ENCODE data around the gene TMUB2. TPM values are rescaled to one million over a fixed set of nuclear protein-coding genes. Genes with fewer than 3 reads are reported as not detected.

TMUB2 gene
- total RNA-seq, 2 experiments from 2014 or later = 21.3 to 25.9 TPM

GRCh38 chr17:44177640-44178039 is 9.1 kb upstream of the TMUB2 start:
- TF ChIP-seq CTCF (conservative IDR thresholded peaks at IDR 0.05; ENCODE audit: low read length) = no peak
- no peak for TF ChIP-seq EZH2phosphoT487 (IDR thresholded peaks at IDR 0.05; ENCODE audit: borderline replicate concordance, low read depth, low read length)
- no peaks in the 10 kb centered on the region for H4K20me1 ChIP-seq (ENCODE audit: insufficient read depth, low read length)
- H3K27ac ChIP-seq (ENCODE audit: low read depth, low read length, poor library complexity, severe bottlenecking) = no peak overlapping the region
- ChIA-PET POLR2A (no interaction called here), CTCF (ENCODE audit: unreplicated experiment) (no interaction called here)
- no peak overlapping the region for H3K4me2 ChIP-seq (ENCODE audit: low read length)
- peaks cover 11% of the 10 kb centered on the region; the same call in 1 of the 2 replicates for H3K79me2 ChIP-seq (ENCODE audit: insufficient read depth, low read depth, low read length)
- intact Hi-C loops (cut with micrococcal nuclease; ENCODE audit: unreplicated experiment) = no loop called here
- no peaks in the 10 kb centered on the region for H3K4me1 ChIP-seq (ENCODE audit: insufficient read depth, low read length, poor library complexity, severe bottlenecking)
- no peak for DNase-seq (ENCODE audit: low spot score)
- BruUV-seq (replicated peaks) = no TSS peak
- no peaks in the 10 kb centered on the region for H3K9me2 ChIP-seq (ENCODE audit: insufficient read depth, low read length)
- H3K9me3 ChIP-seq (ENCODE audit: low read length) = no peaks in the 10 kb centered on the region
- H3K36me3 ChIP-seq (ENCODE audit: insufficient read depth, low read length) = peaks cover 56% of the 10 kb centered on the region
- no peak overlapping the region for H3K4me3 ChIP-seq (ENCODE audit: low read depth, low read length, poor library complexity, severe bottlenecking)
- H2AFZ ChIP-seq (ENCODE audit: low read length) = no peak overlapping the region

- intact Hi-C loops (cut with micrococcal nuclease; ENCODE audit: unreplicated experiment) = no loop called here
- H2AFZ ChIP-seq (ENCODE audit: low read length) = no peak overlapping the region
- no peak overlapping the region for H3K4me2 ChIP-seq (ENCODE audit: low read length)
- H3K79me2 ChIP-seq (ENCODE audit: insufficient read depth, low read depth, low read length) = peaks cover 16% of the 10 kb centered on the region; the same call in 1 of the 2 replicates
- no TSS peak for BruUV-seq (replicated peaks)
- H4K20me1 ChIP-seq (ENCODE audit: insufficient read depth, low read length) = no peaks in the 10 kb centered on the region
- no peaks in the 10 kb centered on the region for H3K4me1 ChIP-seq (ENCODE audit: insufficient read depth, low read length, poor library complexity, severe bottlenecking)
- H3K9me2 ChIP-seq (ENCODE audit: insufficient read depth, low read length) = no peaks in the 10 kb centered on the region
- H3K9me3 ChIP-seq (ENCODE audit: low read length) = no peaks in the 10 kb centered on the region
- CTCF ChIA-PET (ENCODE audit: unreplicated experiment) = no interaction called here
- TF ChIP-seq EZH2phosphoT487 (IDR thresholded peaks at IDR 0.05; ENCODE audit: borderline replicate concordance, low read depth, low read length) (no peak), CTCF (conservative IDR thresholded peaks at IDR 0.05; ENCODE audit: low read length) (no peak)
- H3K4me3 ChIP-seq (ENCODE audit: low read depth, low read length, poor library complexity, severe bottlenecking) = no peak overlapping the region
- DNase-seq (ENCODE audit: low spot score) = no peak
- POLR2A ChIA-PET = no interaction called here
- peaks cover 61% of the 10 kb centered on the region for H3K36me3 ChIP-seq (ENCODE audit: insufficient read depth, low read length)
- H3K27ac ChIP-seq (ENCODE audit: low read depth, low read length, poor library complexity, severe bottlenecking) = no peak overlapping the region
Measured at GRCh38 chr17:44178133-44178532, 8.6 kb upstream of the TMUB2 start.

GRCh38 chr17:44183024-44183423 is 3.7 kb upstream of the TMUB2 start:
- Histone ChIP-seq H3K36me3 (ENCODE audit: insufficient read depth, low read length) (peaks cover 41% of the 10 kb centered on the region), H3K4me3 (ENCODE audit: low read depth, low read length, poor library complexity, severe bottlenecking) (no peak overlapping the region), H3K79me2 (ENCODE audit: insufficient read depth, low read depth, low read length) (peaks cover 57% of the 10 kb centered on the region), H3K4me2 (ENCODE audit: low read length) (no peak overlapping the region), H3K9me3 (ENCODE audit: low read length) (no peaks in the 10 kb centered on the region), H3K27ac (ENCODE audit: low read depth, low read length, poor library complexity, severe bottlenecking) (no peak overlapping the region), H3K4me1 (ENCODE audit: insufficient read depth, low read length, poor library complexity, severe bottlenecking) (peaks cover 24% of the 10 kb centered on the region), H2AFZ (ENCODE audit: low read length) (no peak overlapping the region), H3K9me2 (ENCODE audit: insufficient read depth, low read length) (no peaks in the 10 kb centered on the region), H4K20me1 (ENCODE audit: insufficient read depth, low read length) (peaks cover 18% of the 10 kb centered on the region)
- ChIA-PET CTCF (ENCODE audit: unreplicated experiment) (no interaction called here), POLR2A (no interaction called here)
- no TSS peak for BruUV-seq (replicated peaks)
- no peak for DNase-seq (ENCODE audit: low spot score)
- TF ChIP-seq CTCF (conservative IDR thresholded peaks at IDR 0.05; ENCODE audit: low read length) (no peak), EZH2phosphoT487 (IDR thresholded peaks at IDR 0.05; ENCODE audit: borderline replicate concordance, low read depth, low read length) (no peak)
- intact Hi-C loops (cut with micrococcal nuclease; ENCODE audit: unreplicated experiment) = no loop called here
